Ovary (tissue), 3 donors: Measurements from ENCODE around the gene PDXDC1.
"Not testable (repeated sequence)": the region's sequence is repeated elsewhere in the genome, so short reads cannot be mapped to it uniquely, and the experiment has no call there.

Source experiments
- POLR2A ChIP-seq: fragments of 450-650 bp; IDR thresholded peaks from one replicate; pipeline ENCODE4 v1.6.1; 2017; ENCODE audit warnings: antibody characterized with exemption, mild to moderate bottlenecking, moderate library complexity
- TF ChIP-seq, protein P1 (sequence below), 3 donors: fragments of 450-650 bp in 2 of 3; fragments of 200-600 bp in 1 of 3; IDR thresholded peaks; one replicate each; pipeline versions ENCODE4 v1.5.1 to v1.8.0; 2016 to 2022; ENCODE audit warnings: antibody characterized with exemption in 3 of 3, mild to moderate bottlenecking in 1 of 3
- donor health status: DM: no; HTN: no; CAD: no.

DNA sequence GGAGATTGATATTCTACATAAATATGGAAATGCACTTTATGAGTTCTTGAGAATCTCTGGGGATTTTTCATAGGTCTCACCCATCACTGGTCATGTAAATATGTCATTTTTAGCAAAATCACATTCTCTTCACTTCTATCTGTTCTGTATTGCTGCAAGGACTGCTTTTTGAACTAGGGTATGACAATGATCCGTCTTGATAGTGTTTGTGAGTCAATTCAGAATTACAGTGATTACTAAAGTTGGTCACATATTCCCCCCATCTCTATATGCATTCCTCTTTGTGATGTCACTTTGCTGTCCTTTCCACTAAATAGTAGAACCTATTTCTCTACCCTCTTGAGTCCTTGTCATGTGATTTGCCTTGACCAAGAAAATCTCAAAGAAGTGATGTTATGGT lies 206.1 kb downstream of the PDXDC1 start:
- TF ChIP-seq POLR2A: not testable (repeated sequence)
- TF ChIP-seq, protein P1, sequence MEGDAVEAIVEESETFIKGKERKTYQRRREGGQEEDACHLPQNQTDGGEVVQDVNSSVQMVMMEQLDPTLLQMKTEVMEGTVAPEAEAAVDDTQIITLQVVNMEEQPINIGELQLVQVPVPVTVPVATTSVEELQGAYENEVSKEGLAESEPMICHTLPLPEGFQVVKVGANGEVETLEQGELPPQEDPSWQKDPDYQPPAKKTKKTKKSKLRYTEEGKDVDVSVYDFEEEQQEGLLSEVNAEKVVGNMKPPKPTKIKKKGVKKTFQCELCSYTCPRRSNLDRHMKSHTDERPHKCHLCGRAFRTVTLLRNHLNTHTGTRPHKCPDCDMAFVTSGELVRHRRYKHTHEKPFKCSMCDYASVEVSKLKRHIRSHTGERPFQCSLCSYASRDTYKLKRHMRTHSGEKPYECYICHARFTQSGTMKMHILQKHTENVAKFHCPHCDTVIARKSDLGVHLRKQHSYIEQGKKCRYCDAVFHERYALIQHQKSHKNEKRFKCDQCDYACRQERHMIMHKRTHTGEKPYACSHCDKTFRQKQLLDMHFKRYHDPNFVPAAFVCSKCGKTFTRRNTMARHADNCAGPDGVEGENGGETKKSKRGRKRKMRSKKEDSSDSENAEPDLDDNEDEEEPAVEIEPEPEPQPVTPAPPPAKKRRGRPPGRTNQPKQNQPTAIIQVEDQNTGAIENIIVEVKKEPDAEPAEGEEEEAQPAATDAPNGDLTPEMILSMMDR (IDR thresholded peaks at IDR 0.05): not testable (repeated sequence)
